Large intestine (tissue), 12 donors: Measurements from ENCODE around the gene FAHD2B. TPM values are rescaled to one million over a fixed set of nuclear protein-coding genes. Genes with fewer than 3 reads are reported as not detected.
"Not testable (repeated sequence)": the region's sequence is repeated elsewhere in the genome, so short reads cannot be mapped to it uniquely, and the experiment has no call there.

Experiments used
- DNase-seq, 2 donors: peaks; one replicate each; pipeline versions ENCODE4 v3.0.0 to v3.0.0-alpha.2; 2013
- H3K27ac ChIP-seq: one replicate; pipeline ENCODE4 v1.5.1; 2013; ENCODE audit warnings: low read length
- H3K27me3 ChIP-seq: 2 replicates; pipeline ENCODE4 v1.6.1; 2013; ENCODE audit warnings: low read length; ENCODE audit not compliant: control insufficient read depth, insufficient read depth
- H3K36me3 ChIP-seq: 2 replicates; pipeline ENCODE4 v1.6.1; 2013; ENCODE audit warnings: low read length; ENCODE audit not compliant: control insufficient read depth, insufficient read depth
- H3K4me1 ChIP-seq: one replicate; pipeline ENCODE4 v1.6.1; 2013; ENCODE audit warnings: low read length; ENCODE audit not compliant: control insufficient read depth, insufficient read depth
- H3K4me3 ChIP-seq: one replicate; pipeline ENCODE4 v1.5.1; 2013; ENCODE audit warnings: low read length
- H3K9me3 ChIP-seq: one replicate; pipeline ENCODE4 v1.6.1; 2013; ENCODE audit warnings: mild to moderate bottlenecking, low read depth, low read length, moderate library complexity; ENCODE audit not compliant: control insufficient read depth
- WGBS: methylation state at CpG from one replicate; pipeline ENCODE4 v1.1.5; 2013; ENCODE audit warnings: low lambda C conversion rate; ENCODE audit not compliant: insufficient coverage; 5-methylcytosine and 5-hydroxymethylcytosine counted together
- long read RNA-seq, 11 donors: transcript quantifications; one replicate each; lab custom pipeline, GENCODE V29; 2026
- polyA plus RNA-seq: library from polyadenylated mRNA; unstranded; fragments of 120-200 nt; gene quantifications from one replicate; pipeline ENCODE4 v1.2.1, GENCODE V29; 2013

FAHD2B gene, protein sequence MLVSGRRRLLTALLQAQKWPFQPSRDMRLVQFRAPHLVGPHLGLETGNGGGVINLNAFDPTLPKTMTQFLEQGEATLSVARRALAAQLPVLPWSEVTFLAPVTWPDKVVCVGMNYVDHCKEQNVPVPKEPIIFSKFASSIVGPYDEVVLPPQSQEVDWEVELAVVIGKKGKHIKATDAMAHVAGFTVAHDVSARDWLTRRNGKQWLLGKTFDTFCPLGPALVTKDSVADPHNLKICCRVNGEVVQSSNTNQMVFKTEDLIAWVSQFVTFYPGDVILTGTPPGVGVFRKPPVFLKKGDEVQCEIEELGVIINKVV
- polyA plus RNA-seq = 13.1 TPM
- long read RNA-seq, donor 1, partial matches to known transcripts = 0 of 5 reads
- long read RNA-seq, donor 1, other reads (novel, unspliced or antisense) = 0 of 5 reads
- long read RNA-seq, donor 2, partial matches to known transcripts = 18 of 19 reads
- long read RNA-seq, donor 2, other reads (novel, unspliced or antisense) = 0 of 19 reads
- long read RNA-seq, donor 3 = 0 reads
- long read RNA-seq, donor 4, partial matches to known transcripts = 0 of 1 reads
- long read RNA-seq, donor 4, other reads (novel, unspliced or antisense) = 0 of 1 reads
- long read RNA-seq, donor 5, partial matches to known transcripts = 0 of 3 reads
- long read RNA-seq, donor 5, other reads (novel, unspliced or antisense) = 0 of 3 reads
- long read RNA-seq, donor 6, transcript FAHD2B-202 (9 exons, 1,388 nt) = major isoform, 6 of 7 reads
- long read RNA-seq, donor 6, partial matches to known transcripts = 0 of 7 reads
- long read RNA-seq, donor 6, other reads (novel, unspliced or antisense) = 0 of 7 reads
- long read RNA-seq, donor 7 = 0 reads
- long read RNA-seq, donor 8, partial matches to known transcripts = 0 of 2 reads
- long read RNA-seq, donor 8, other reads (novel, unspliced or antisense) = 0 of 2 reads
- long read RNA-seq, donor 9, partial matches to known transcripts = 0 of 3 reads
- long read RNA-seq, donor 9, other reads (novel, unspliced or antisense) = 0 of 3 reads
- long read RNA-seq, donor 10, partial matches to known transcripts = 0 of 4 reads
- long read RNA-seq, donor 10, other reads (novel, unspliced or antisense) = 0 of 4 reads
- long read RNA-seq, donor 11, transcript FAHD2B-201 (8 exons, 1,305 nt) = major isoform, 6 of 9 reads
- long read RNA-seq, donor 11, partial matches to known transcripts = 0 of 9 reads
- long read RNA-seq, donor 11, other reads (novel, unspliced or antisense) = 0 of 9 reads

- peak within 1 kb of the TSS; percentile 24 for H3K4me3 ChIP-seq
- no CpG with 5 or more reads among the region's 48 CpGs for WGBS
Measured at GRCh38 chr2:97094772-97095611, at the start of gene FAHD2B. Gene FAHD2B, minus strand, starts transcription at chr2:97094882. Its CDS starts 3,176 bp downstream, at chr2:97091706.

GRCh38 chr2:97144016-97144415, 49.3 kb upstream of the FAHD2B start:
- not testable (repeated sequence) for H3K27me3 ChIP-seq, DNase-seq, H3K36me3 ChIP-seq, H3K27ac ChIP-seq, H3K4me3 ChIP-seq, H3K9me3 ChIP-seq, H3K4me1 ChIP-seq
- WGBS = no CpG with 5 or more reads among the region's 3 CpGs

More at GRCh38 chr2:97094772-97095611, at the start of gene FAHD2B:
- not testable (repeated sequence) for H3K27ac ChIP-seq, H3K27me3 ChIP-seq, H3K4me1 ChIP-seq, H3K36me3 ChIP-seq, H3K9me3 ChIP-seq
- DNase-seq = peak; percentile 67 to 82

DNA sequence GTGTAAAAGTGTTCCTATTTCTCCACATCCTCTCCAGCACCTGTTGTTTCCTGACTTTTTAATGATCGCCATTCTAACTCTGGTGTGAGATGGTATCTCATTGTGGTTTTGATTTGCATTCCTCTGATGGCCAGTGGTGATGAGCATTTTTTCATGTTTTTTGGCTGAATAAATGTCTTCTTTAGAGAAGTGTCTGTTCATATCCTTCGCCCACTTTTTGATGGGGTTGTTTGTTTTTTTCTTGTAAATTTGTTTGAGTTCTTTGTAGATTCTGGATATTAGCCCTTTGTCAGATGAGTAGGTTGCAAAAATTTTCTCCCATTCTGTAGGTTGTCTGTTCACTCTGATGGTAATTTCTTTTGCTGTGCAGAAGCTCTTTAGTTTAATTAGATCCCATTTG, 34.4 kb upstream of the FAHD2B start:
- not testable (repeated sequence) for H3K27ac ChIP-seq, H3K27me3 ChIP-seq, H3K4me3 ChIP-seq, H3K9me3 ChIP-seq, DNase-seq, H3K36me3 ChIP-seq, H3K4me1 ChIP-seq
- WGBS = 100% methylated on average over 1 of the region's 2 CpGs

- not testable (repeated sequence) for H3K9me3 ChIP-seq, H3K27me3 ChIP-seq, DNase-seq, H3K4me1 ChIP-seq, H3K36me3 ChIP-seq
- peak overlapping the region; percentile 61 for H3K4me3 ChIP-seq
- no CpG with 5 or more reads among the region's 18 CpGs for WGBS
- H3K27ac ChIP-seq = peak overlapping the region; percentile 91
Measured at GRCh38 chr2:97113882-97114255, 19.2 kb upstream of the FAHD2B start.

DNA sequence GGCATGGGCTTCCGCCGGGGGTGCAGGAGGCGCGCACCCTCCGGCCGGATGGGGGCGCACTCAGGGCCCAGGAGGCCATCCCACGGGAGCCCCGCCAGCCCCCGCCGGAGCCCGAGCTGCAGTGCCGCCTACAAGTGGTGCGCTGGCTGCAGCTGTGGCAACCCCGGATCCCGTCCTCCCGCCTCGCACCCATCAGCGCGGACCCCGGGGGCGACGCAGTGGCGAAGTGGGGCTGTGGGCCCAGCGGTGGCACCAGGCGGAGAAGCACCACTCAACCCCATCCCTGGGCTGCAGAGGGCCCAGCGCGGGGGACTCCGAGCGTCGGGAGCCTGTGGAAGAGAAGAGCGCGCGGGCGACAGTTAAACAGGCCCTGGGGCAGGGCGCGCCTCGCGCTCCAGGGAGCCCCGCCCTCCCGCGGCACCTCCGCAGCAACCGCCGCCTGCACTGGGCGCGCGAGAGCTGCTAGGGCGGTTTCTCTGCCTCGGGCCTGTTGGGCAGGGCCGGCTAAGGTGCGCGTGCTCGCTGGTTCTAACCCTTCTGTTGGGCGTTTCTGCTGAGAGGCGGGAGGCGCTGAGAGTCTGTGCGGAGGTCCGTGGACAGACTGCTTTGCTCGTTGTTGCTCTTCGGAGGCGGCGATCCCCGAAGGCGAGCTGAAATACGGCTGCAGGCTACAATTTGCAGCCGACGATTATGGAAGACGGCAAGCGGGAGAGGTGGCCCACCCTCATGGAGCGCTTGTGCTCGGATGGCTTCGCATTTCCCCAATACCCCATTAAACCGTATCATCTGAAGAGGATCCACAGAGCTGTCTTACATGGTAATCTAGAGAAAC, 18.6 kb upstream of the FAHD2B start, which contains the start of gene ANKRD36:
Gene ANKRD36 (plus strand): TSS at position 104 of the 832 bp plus-strand sequence. CDS start 587 bp downstream, at position 691.
- not testable (repeated sequence) for H3K4me1 ChIP-seq, H3K27me3 ChIP-seq, H3K9me3 ChIP-seq, H3K36me3 ChIP-seq
- peak within 1 kb of the TSS; percentile 63 for H3K4me3 ChIP-seq
- H3K27ac ChIP-seq = peak within 1 kb of the TSS; percentile 91
- no CpG with 5 or more reads among the region's 74 CpGs for WGBS
- DNase-seq = peak; percentile 71 to 87

DNA sequence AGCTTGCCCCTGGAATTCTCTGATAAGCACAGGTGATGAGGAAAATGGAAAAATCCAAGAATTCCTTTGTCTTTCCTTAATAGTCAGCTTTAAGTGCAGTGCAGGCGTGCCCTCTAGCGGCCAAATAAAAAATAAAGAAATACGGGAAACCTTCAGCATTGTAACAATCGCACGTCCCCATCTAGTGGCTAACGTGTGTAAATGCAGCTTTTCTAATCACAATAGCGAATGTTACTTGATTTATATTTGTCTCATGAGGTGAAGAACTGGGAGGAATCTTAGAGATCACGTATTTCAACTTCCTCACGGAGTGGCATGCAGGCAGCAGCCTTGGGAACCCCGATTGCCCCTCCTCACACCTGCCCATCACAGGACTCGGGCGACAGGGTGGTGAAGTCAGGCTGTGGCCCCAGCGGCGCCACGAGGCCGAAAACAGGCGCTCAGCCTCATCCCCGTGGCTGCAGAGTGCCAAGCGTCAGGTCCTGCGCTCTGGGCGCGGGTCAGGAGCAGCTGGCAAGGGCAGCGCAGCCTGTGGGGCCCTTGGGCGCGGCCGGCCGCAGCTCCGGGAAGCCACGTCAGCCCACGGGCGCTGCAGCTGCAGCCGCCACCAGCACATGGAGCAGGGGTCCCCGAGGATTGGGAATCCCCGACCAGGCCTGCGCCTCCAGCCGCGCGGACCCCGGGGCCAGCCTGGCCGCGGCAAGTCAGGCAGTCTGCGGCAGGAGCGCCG, 17.8 kb upstream of the FAHD2B start:
- not testable (repeated sequence) for H3K27me3 ChIP-seq, H3K9me3 ChIP-seq, H3K4me1 ChIP-seq, H3K36me3 ChIP-seq
- Histone ChIP-seq H3K4me3 (peak overlapping the region; percentile 63), H3K27ac (peak overlapping the region; percentile 91)
- WGBS = no CpG with 5 or more reads among the region's 44 CpGs
- peak; percentile 8 to 58 for DNase-seq

- H3K27ac ChIP-seq, H3K9me3 ChIP-seq: not testable (repeated sequence)
- WGBS = no CpG with 5 or more reads among the region's 9 CpGs
Measured at GRCh38 chr2:97111246-97111645, 16.6 kb upstream of the FAHD2B start.

GRCh38 chr2:97106878-97107277, 12.2 kb upstream of the FAHD2B start:
- H3K27me3 ChIP-seq, H3K4me1 ChIP-seq, H3K4me3 ChIP-seq, H3K27ac ChIP-seq, H3K9me3 ChIP-seq, H3K36me3 ChIP-seq, DNase-seq: not testable (repeated sequence)
- 80% methylated on average over 1 of the region's 2 CpGs for WGBS

More at GRCh38 chr2:97111246-97111645, 16.6 kb upstream of the FAHD2B start:
- H3K27me3 ChIP-seq, H3K4me3 ChIP-seq, H3K36me3 ChIP-seq, H3K4me1 ChIP-seq, DNase-seq: not testable (repeated sequence)
